GM18499 (cell line): ENCODE measurements around the gene SLC25A27.

Source experiments
- ATAC-seq: cut with Tn5 transposase; IDR thresholded peaks from one replicate; pipeline ENCODE4 v1.9.1; 2021; ENCODE audit warnings: moderate number of reproducible peaks; ENCODE audit not compliant: insufficient read depth, unreplicated experiment

The SLC25A27 gene

GRCh38 chr6:46648869-46649492, 3.8 kb upstream of the SLC25A27 start:
- ATAC-seq: no peak

GRCh38 chr6:46651006-46651405, 1.8 kb upstream of the SLC25A27 start:
- ATAC-seq: no peak

GRCh38 chr6:46651816-46652215, 959 bp upstream of the SLC25A27 start:
- no peak for ATAC-seq

- no peak for ATAC-seq
Measured at GRCh38 chr6:46652232-46652602, 558 bp upstream of the SLC25A27 start.

- ATAC-seq: no peak
Measured at GRCh38 chr6:46653439-46654195, 842 bp downstream of the SLC25A27 start.

- ATAC-seq: no peak
Measured at GRCh38 chr6:46655803-46656202, 3.0 kb downstream of the SLC25A27 start.

GRCh38 chr6:46657642-46658041, 4.9 kb downstream of the SLC25A27 start:
- ATAC-seq: no peak

- ATAC-seq: no peak
Measured at GRCh38 chr6:46661483-46661882, 8.7 kb downstream of the SLC25A27 start.

- ATAC-seq: no peak
Measured at GRCh38 chr6:46667377-46667776, 14.6 kb downstream of the SLC25A27 start.

GRCh38 chr6:46674410-46674809, 21.6 kb downstream of the SLC25A27 start:
- no peak for ATAC-seq

GRCh38 chr6:46676604-46677313, 24.0 kb downstream of the SLC25A27 start:
- no peak for ATAC-seq

GRCh38 chr6:46677314-46677654, 24.5 kb downstream of the SLC25A27 start:
- ATAC-seq: no peak

GRCh38 chr6:46684771-46685170, 32.0 kb downstream of the SLC25A27 start:
- no peak for ATAC-seq

- ATAC-seq: no peak
Measured at GRCh38 chr6:46687619-46688097, 34.9 kb downstream of the SLC25A27 start, which contains the start of gene TDRD6. TSS of gene TDRD6 (plus strand) at chr6:46687885. CDS start at chr6:46688129, 244 bp downstream.

- no peak for ATAC-seq
Measured at GRCh38 chr6:46688117-46688965, 35.6 kb downstream of the SLC25A27 start.

- no peak for ATAC-seq
Measured at GRCh38 chr6:46688966-46689335, 36.2 kb downstream of the SLC25A27 start.

- no peak for ATAC-seq
Measured at GRCh38 chr6:46689657-46690056, 36.9 kb downstream of the SLC25A27 start.

- ATAC-seq: no peak
Measured at GRCh38 chr6:46690141-46690755, 37.5 kb downstream of the SLC25A27 start.

- no peak for ATAC-seq
Measured at GRCh38 chr6:46690911-46691451, 38.2 kb downstream of the SLC25A27 start.

- no peak for ATAC-seq
Measured at GRCh38 chr6:46699970-46700369, 47.2 kb downstream of the SLC25A27 start.
